Measurements from ENCODE around the gene SPECC1.

Gene SPECC1

GRCh38 chr17:20123209-20123608 is 114.0 kb downstream of the SPECC1 start:
- DNase-seq (ENCODE audit: low read depth, low spot score) = no peak
- in situ Hi-C loops (cut with HindIII; ENCODE audit: low sequenced_read_pairs) = no loop called here
- no peak for TF ChIP-seq CTCF (IDR thresholded peaks at IDR 0.05; ENCODE audit: low read depth, low read length)

GRCh38 chr17:20125724-20126123 is 116.6 kb downstream of the SPECC1 start:
- in situ Hi-C loops (cut with HindIII; ENCODE audit: low sequenced_read_pairs) = no loop called here
- TF ChIP-seq CTCF (IDR thresholded peaks at IDR 0.05; ENCODE audit: low read depth, low read length) = no peak

More at GRCh38 chr17:20123209-20123608, 114.0 kb downstream of the SPECC1 start:
- no peak overlapping the region for H3K4me3 ChIP-seq (ENCODE audit: low read depth, low read length)

GRCh38 chr17:20127360-20128035 is 118.3 kb downstream of the SPECC1 start:
- in situ Hi-C loops (cut with HindIII; ENCODE audit: low sequenced_read_pairs) = no loop called here
- H3K4me3 ChIP-seq (ENCODE audit: low read depth, low read length) = no peak overlapping the region
- TF ChIP-seq CTCF (IDR thresholded peaks at IDR 0.05; ENCODE audit: low read depth, low read length) = no peak
- DNase-seq (ENCODE audit: low read depth, low spot score) = no peak

More at GRCh38 chr17:20125724-20126123, 116.6 kb downstream of the SPECC1 start:
- no peak overlapping the region for H3K4me3 ChIP-seq (ENCODE audit: low read depth, low read length)
- no peak for DNase-seq (ENCODE audit: low read depth, low spot score)

GRCh38 chr17:20128036-20128667 is 119.0 kb downstream of the SPECC1 start:
- no peak for DNase-seq (ENCODE audit: low read depth, low spot score)
- no peak for TF ChIP-seq CTCF (IDR thresholded peaks at IDR 0.05; ENCODE audit: low read depth, low read length)
- in situ Hi-C loops (cut with HindIII; ENCODE audit: low sequenced_read_pairs) = no loop called here
- no peak overlapping the region for H3K4me3 ChIP-seq (ENCODE audit: low read depth, low read length)

- TF ChIP-seq CTCF (IDR thresholded peaks at IDR 0.05; ENCODE audit: low read depth, low read length) = no peak
- in situ Hi-C loops (cut with HindIII; ENCODE audit: low sequenced_read_pairs) = no loop called here
- DNase-seq (ENCODE audit: low read depth, low spot score) = no peak
- H3K4me3 ChIP-seq (ENCODE audit: low read depth, low read length) = no peak overlapping the region
Measured at GRCh38 chr17:20133517-20133916, 124.4 kb downstream of the SPECC1 start.

GRCh38 chr17:20141198-20141972 is 132.2 kb downstream of the SPECC1 start:
- in situ Hi-C loops (cut with HindIII; ENCODE audit: low sequenced_read_pairs) = no loop called here
- no peak for TF ChIP-seq CTCF (IDR thresholded peaks at IDR 0.05; ENCODE audit: low read depth, low read length)
- no peak for DNase-seq (ENCODE audit: low read depth, low spot score)
- H3K4me3 ChIP-seq (ENCODE audit: low read depth, low read length) = no peak overlapping the region

Data from astrocyte of the spinal cord (primary cell).